Urinary bladder (tissue), 4 donors: ENCODE data around the gene ZNF764. TPM values are rescaled to one million over a fixed set of nuclear protein-coding genes. Genes with fewer than 3 reads are reported as not detected.
"Not testable (repeated sequence)": the region's sequence is repeated elsewhere in the genome, so short reads cannot be mapped to it uniquely, and the experiment has no call there.

Experiments used
- DNase-seq: peaks from one replicate; pipeline ENCODE4 v3.0.0-alpha.2; 2015; ENCODE audit errors: extremely low spot score
- H3K27ac ChIP-seq: one replicate; pipeline ENCODE4 v1.5.1; 2013; ENCODE audit warnings: low read depth, mild to moderate bottlenecking, moderate library complexity
- H3K36me3 ChIP-seq: one replicate; pipeline ENCODE4 v1.6.1; 2013; ENCODE audit warnings: mild to moderate bottlenecking, moderate library complexity; ENCODE audit not compliant: insufficient read depth
- H3K4me1 ChIP-seq: one replicate; pipeline ENCODE4 v1.6.1; 2013; ENCODE audit warnings: mild to moderate bottlenecking, moderate library complexity; ENCODE audit not compliant: insufficient read depth
- H3K4me3 ChIP-seq: one replicate; pipeline ENCODE4 v1.5.1; 2013; ENCODE audit warnings: low read depth, low read length
- WGBS: extraction: QIAGEN DNeasy Blood & Tissue Kit; methylation state at CpG from one replicate; pipeline ENCODE4 v1.1.7; 2013; 5-methylcytosine and 5-hydroxymethylcytosine counted together
- polyA plus RNA-seq: library from polyadenylated mRNA; stranded (reverse); fragments of 200-250 nt; gene quantifications from one replicate; pipeline ENCODE4 v1.2.3, GENCODE V29; 2013
- total RNA-seq: library from RNA; depleted of rRNA; stranded (reverse); fragments of >200 nt; gene quantifications from one replicate; pipeline ENCODE4 v1.2.3, GENCODE V29; 2014
- donor health status: healthy with polysubstance abuse.
- donor health status: healthy.

ZNF764 gene
- total and polyA plus RNA-seq, 2 donors, result 5.7 to 8.1 TPM

DNA sequence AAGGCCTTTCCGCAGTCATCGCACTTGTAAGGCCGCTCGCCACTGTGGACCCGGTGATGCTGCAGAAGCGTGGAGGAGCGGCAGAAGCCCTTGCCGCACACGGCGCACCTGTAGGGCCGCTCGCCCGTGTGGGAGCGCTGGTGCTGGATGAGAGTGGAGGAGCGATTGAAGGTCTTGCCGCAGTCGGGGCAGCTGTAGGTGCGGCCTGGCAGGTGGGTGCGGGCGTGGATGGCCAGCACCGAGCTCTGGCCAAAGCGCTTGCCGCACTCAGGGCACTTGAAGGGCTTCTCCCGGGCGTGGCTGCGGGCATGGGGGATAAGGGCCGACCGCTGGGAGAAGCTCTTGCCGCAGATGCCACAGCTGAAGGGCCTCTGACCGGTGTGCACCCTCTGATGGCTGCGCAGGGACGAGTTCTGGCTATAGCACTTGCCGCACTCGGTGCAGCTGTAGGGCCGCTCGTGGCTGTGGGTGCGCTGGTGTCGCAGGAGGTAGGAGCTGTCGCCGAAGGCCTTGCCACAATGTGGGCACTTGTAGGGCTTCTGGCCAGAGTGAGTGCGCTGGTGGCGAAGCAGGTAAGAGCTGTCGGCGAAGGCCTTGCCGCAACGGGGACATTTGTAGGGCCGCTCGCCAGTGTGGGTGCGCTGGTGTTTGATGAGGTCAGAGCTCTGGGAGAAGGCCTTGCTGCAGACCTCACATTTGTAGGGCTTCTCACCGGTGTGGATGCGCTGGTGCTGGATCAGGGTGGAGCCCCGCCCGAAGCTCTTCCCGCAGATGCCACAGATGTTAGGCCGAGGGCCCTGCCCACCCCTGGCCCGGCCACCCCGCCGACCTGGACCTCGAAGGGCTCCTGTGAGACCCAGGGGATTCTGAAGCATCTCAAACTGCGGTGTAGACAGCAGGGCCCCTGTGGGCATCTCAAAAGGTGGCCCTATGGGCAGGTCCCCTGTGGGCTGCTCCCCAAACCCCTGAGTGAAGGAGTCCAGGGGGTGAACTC is 33.3 kb downstream of the ZNF764 start:
- no peaks in the 10 kb centered on the region for H3K4me1 ChIP-seq
- H3K4me3 ChIP-seq, result no peak overlapping the region
- no peaks in the 10 kb centered on the region for H3K36me3 ChIP-seq
- H3K27ac ChIP-seq, result no peak overlapping the region
- no peak for DNase-seq
- 94% methylated on average over 60 of the region's 60 CpGs for WGBS

DNA sequence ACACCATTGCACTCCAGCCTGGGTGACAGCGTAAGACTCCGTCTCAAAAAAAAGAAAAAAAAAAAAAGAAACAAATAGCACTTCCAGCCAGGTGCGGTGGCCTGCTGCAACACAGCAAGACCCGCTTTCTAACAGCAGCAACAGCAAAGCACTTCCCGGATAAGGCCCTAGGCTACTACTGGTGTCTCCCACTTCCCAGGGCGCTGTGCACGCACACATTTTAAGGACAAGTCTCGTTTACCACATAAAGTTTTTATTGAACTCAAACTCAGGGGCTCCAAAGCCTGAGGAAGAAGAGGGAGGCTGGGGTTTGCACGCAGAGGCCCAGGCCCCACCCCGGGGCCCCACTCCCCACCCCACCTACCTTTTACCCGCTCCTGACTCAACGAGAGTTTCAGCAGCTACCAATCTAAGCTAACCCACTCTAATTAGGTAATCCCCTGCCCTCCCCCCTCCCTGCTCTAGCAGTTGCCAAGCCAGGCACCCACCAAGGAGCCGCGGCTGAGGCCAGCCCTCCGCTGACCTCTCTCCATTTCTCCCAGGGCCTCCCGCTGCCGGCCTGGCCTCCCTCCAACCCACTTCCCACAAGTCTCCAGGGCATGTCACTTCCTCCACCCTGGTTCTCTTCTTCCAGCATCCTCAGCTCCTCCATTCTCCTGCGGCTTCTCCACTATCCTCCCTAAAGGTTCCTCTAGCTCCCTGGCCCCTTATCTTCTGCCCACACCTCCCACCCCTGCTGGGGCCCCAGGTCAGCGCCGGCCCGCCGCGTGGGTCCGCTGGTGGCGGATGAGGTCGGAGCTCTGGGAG is 34.2 kb downstream of the ZNF764 start:
- 74% methylated on average over 26 of the region's 26 CpGs for WGBS
- Histone ChIP-seq H3K4me1 (no peaks in the 10 kb centered on the region), H3K36me3 (no peaks in the 10 kb centered on the region), H3K4me3 (no peak overlapping the region), H3K27ac (no peak overlapping the region)
- no peak for DNase-seq

DNA sequence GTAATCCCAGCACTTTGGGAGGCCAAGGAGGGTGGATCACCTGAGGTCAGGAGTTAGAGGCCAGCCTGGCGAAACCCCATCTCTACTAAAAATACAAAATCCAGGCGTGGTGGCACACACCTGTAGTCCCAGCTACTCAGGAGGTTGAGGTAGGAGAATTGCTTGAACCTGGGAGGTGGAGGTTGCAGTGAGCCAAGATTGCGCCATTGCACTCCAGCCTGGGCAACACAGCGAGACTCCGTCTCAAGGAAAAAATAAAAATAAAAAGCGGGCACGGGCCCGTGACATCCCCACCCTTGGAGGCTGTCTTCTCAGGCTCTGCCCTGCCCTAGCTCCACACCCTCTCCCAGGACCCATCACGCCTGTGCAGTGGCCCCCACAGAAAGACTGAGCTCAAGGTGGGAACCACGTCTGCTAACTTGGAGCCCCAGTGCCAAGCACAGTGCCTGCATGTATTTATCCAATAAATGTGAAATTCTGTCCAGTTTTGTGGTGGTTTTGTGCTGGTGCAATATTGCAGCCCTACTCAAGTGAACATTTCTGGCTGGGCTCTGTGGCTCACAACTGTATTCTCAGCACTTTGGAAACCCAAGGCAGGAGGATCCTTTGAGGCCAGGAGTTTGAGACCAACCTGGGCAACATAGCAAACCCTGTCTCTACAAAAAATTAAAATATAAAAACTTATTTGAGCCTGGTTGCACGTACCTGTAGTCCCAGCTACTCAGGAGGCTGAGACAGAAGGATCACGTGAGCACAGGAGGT is 35.3 kb downstream of the ZNF764 start:
- not testable (repeated sequence) for H3K4me1 ChIP-seq, H3K36me3 ChIP-seq, H3K4me3 ChIP-seq, H3K27ac ChIP-seq, DNase-seq
- 89% methylated on average over 12 of the region's 12 CpGs for WGBS

DNA sequence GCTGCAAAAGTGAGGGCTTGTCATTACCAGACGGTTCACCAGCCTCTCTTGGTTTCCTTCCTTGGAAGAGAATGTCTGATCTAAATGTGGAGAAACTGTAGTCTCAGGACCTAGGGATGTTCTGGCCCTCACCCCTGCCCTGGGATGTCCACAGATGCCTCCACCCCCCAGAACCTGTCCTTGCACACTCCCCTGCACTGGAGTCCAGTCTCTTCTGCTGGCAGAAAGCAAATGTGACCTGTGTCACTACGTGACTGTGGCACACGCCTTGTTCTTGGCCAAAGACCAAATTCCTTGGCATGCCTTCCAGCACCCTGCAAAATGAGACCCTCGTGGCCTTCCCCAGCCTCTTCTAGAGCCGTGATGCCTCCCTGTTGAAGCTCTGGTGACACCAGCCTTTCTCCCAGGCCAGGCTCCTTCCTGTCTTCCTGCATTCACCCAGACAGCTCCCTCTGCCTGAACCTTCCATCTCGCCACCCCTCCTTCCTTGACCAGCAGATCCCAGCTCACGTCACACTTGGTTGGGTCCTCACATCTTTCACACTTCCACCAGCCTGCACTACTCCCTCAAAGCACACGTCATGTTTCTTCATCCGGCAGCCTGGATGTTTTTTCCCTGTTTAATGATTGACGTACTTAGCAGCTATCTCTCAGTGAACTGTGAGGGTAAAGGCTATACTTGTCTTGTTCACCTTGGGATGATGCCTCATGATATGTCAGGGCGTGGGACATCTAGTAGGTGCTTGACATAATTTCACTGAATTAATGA is 36.1 kb downstream of the ZNF764 start:
- WGBS, result 51% methylated on average over 11 of the region's 11 CpGs
- Histone ChIP-seq H3K36me3 (no peaks in the 10 kb centered on the region), H3K27ac (no peak overlapping the region), H3K4me3 (no peak overlapping the region), H3K4me1 (no peaks in the 10 kb centered on the region)
- no peak for DNase-seq

DNA sequence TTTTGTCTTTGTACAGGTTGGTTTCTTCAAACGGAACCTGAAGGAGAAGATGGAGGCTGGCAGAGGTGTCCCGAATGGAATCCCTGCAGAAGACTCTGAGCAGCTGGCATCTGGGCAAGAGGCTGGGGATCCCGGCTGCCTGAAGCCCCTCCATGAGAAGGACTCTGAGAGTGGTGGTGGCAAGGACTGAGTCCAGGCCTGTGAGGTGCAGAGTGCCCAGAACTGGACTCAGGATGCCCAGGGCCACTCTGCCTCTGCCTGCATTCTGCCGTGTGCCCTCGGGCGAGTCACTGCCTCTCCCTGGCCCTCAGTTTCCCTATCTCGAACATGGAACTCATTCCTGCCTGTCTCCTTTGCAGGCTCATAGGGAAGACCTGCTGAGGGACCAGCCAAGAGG is 36.7 kb downstream of the ZNF764 start:
- WGBS, result 90% methylated on average over 7 of the region's 7 CpGs
- no peaks in the 10 kb centered on the region for H3K36me3 ChIP-seq
- H3K27ac ChIP-seq, result no peak overlapping the region
- no peaks in the 10 kb centered on the region for H3K4me1 ChIP-seq
- no peak overlapping the region for H3K4me3 ChIP-seq
- no peak for DNase-seq

DNA sequence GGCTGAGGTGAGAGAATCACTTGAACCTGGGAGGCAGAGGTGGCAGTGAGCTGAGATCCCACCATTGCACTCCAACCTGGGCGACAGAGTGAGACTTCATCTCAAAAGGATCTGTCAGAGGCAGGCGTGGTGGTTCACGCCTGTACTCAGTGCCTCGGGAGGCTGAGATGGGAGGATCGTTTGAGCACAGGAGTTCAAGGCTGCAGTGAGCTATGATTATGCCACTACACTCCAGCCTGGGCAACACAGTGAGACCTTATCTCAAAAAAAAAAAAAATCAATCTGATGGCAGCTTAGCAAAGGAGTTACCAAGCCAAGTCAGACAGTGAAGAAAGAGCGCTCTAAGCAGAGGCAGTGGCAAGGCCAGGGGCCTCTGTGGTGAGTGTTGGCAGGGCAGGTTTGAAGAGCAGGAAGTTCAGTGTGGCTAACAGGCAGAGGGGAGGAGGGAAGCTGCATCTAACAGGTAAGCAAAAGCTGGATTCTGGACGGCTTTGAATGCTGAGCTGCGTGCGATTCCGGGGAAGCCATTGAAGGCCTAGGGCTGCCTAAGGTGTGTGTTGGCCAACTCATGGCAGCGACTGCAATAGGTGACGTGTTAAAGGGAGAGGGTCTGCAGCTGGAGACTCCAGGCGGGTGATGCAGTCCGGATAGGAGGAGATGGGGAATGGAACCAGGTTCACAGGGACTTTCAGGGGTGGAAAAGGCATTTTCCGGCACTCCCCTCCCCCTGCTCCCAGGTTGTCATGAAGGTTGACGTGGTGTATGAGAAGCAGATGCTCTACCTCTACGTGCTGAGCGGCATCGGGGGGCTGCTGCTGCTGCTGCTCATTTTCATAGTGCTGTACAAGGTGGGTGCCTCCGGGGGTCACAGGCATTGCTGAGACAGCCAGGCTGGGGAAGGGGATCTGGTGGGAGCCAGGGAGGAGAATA is 38.8 kb downstream of the ZNF764 start:
- Histone ChIP-seq H3K4me3 (no peak overlapping the region), H3K27ac (no peak overlapping the region), H3K36me3 (no peaks in the 10 kb centered on the region), H3K4me1 (no peaks in the 10 kb centered on the region)
- 85% methylated on average over 20 of the region's 20 CpGs for WGBS
- DNase-seq, result no peak

DNA sequence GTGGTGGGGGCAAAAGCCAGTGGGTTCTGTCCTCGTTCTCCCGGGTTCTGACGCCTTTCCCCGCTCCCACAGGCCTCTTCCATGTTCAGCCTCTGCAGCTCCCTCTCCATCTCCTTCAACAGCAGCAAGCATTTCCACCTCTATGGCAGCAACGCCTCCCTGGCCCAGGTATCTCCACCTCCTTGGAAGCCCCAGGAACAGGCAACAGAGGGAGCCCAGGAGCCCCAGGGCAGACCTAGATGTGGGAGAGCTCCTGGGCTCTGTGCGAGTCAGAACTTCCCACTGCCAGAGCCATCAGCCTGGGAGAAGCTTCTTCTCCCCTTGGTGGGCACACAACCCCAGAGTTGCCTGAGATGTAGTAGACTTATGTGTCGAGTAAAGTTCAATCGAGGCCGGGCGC is 39.6 kb downstream of the ZNF764 start:
- no peak overlapping the region for H3K27ac ChIP-seq
- no peaks in the 10 kb centered on the region for H3K36me3 ChIP-seq
- no peak for DNase-seq
- 87% methylated on average over 10 of the region's 10 CpGs for WGBS
- no peak overlapping the region for H3K4me3 ChIP-seq
- no peaks in the 10 kb centered on the region for H3K4me1 ChIP-seq

DNA sequence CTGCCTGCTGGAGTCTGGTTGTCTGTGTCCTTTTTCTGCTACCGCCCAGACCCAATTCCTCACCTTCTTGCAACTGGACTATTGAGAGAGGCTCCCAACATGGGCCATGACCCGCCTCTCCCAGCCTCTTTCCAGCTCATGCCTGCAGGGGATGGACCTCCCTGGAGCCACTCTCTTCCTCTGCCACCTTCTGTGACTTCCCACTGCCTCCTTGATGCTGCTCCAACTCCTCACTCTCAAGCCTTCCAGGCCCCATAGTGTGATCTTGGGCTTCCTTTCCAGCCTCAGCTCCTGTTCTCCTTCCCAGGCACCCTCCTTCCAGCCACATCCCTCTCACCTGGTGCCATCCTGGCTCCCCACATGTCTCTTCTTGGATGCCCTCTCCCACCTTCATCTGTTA is 42.9 kb downstream of the ZNF764 start:
- H3K36me3 ChIP-seq, result no peaks in the 10 kb centered on the region
- no peak overlapping the region for H3K27ac ChIP-seq
- 73% methylated on average over 2 of the region's 2 CpGs for WGBS
- no peak overlapping the region for H3K4me3 ChIP-seq
- DNase-seq, result no peak
- no peaks in the 10 kb centered on the region for H3K4me1 ChIP-seq

DNA sequence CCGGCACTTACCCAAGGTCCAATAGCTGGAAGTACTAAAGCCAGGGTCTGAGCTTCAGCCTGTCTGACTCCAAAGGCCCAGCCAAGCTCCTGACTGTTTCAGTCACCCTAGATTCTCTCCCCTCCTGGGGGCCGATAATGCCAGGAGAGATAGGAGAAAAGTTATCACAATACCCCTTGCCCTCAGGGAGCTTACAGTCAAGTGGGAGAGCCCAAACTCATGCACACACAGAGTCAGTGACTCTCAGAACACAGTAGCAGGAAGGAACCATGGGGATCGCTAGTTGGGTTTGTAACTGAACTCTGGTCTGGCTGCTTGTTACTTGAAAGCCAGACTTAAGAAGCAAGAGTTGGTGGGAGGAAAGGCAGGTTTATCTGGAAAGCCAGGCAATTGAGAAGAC is 46.7 kb downstream of the ZNF764 start:
- Histone ChIP-seq H3K4me1 (no peaks in the 10 kb centered on the region), H3K27ac (no peak overlapping the region), H3K36me3 (no peaks in the 10 kb centered on the region), H3K4me3 (no peak overlapping the region)
- DNase-seq, result no peak
- WGBS, result 96% methylated on average over 3 of the region's 3 CpGs

DNA sequence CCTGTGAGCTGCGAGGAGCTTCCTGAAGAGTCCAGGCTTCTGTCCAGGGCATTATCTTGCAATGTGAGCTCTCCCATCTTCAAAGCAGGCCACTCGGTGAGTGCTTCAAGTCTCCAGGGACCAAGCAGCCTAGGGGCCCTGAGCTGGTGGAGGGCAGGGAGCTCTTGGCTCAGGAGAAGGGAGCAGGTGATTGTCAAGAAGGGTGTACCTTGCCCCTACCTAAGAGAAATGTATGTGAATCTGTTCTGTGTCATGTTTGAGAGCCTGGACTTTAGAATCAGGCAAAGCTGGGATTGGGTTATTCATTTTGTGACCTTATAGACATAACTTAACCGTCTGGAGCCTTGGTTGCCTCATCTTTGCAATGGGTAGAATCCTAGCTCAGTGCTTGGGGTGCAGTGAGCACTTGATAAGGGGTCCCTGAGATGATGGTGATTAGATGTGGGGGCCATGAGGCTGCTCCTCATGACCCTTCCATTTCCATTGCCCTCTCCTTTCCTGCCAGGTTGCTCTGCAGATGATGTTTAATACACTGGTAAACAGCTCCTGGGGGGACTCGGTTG is 47.7 kb downstream of the ZNF764 start:
- no peak overlapping the region for H3K4me3 ChIP-seq
- no peaks in the 10 kb centered on the region for H3K4me1 ChIP-seq
- DNase-seq, result no peak
- no peaks in the 10 kb centered on the region for H3K36me3 ChIP-seq
- H3K27ac ChIP-seq, result no peak overlapping the region
- 65% methylated on average over 4 of the region's 4 CpGs for WGBS

DNA sequence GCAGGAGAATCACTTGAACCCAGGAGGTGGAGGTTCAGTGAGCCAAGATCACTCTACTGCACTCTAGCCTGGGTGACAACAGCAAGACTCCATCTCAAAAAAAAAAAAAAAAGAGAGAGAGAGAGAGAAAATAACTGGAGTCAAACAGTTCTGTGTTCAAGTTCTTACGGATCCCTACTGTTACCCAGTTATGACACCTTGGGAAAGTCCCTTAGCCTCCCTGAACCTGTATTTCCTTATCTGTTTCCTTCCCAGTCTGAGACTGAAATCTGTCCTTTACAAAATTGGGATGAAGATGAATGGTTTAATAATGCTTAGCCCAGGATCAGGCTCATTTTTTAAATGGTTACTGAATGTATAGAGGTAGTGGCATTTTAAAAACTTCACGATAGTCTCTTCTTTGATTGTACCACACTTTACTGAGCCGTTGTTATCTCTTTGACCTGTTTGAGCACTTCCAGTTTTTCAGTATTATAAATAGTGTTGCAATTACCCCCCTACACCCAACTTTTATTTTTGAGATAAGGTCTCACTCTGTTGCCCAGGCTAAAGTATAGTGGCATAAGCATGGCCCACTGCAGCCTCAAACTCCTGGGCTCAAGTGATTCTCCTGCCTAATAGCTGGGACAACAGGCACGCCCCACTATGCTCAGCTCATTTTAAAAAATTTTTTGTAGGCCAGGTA is 49.0 kb downstream of the ZNF764 start:
- no peaks in the 10 kb centered on the region for H3K36me3 ChIP-seq
- no peaks in the 10 kb centered on the region for H3K4me1 ChIP-seq
- no peak for DNase-seq
- H3K4me3 ChIP-seq, result no peak overlapping the region
- 60% methylated on average over 4 of the region's 4 CpGs for WGBS
- no peak overlapping the region for H3K27ac ChIP-seq
